Measurements from ENCODE around the gene CDT1.

The CDT1 gene

DNA sequence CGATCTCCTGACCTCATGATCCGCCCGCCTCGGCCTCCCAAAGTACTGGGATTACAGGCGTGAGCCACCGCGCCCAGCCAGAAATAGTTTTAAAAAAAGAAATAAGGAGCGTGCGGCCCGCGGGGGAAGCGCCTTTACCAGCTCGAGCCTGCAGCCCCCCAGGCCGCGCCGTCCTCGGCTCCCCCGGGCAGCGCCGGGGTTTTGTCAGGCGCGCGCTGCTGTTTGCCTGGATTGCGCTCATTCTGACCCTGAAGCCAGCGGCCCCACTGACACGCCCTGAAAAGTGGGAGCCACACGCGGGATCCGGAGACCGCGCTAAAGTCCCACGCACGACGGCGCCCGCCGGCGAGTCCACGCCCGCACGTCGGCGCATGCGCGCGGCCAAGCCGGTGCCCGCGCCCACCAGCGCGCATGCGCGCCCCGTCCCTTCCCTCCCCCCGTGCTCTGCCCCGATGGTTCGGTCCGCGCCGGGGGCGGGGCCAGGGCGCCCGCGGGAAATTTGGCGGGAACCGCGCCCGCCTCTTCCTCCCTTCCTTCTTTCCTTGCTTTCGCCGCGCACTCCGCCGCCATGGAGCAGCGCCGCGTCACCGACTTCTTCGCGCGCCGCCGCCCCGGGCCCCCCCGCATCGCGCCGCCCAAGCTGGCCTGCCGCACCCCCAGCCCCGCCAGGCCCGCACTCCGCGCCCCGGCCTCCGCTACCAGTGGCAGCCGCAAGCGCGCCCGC is at the start of gene CDT1:
CDT1 (plus strand) TSS at position 526 of the 724 bp plus-strand sequence; CDS start at position 569, 43 bp downstream.
- TF ChIP-seq YY1 (IDR thresholded peaks at IDR 0.05; ENCODE audit: insufficient read depth, insufficient read length) (no peak), SUZ12 (IDR thresholded peaks at IDR 0.05; ENCODE audit: extremely low read depth, insufficient read depth, insufficient read length) (no peak), ZNF274 (IDR thresholded peaks at IDR 0.05; ENCODE audit: low read depth, low read length) (no peak)
- peak within 1 kb of the TSS; percentile 98 for H3K9ac ChIP-seq (ENCODE audit: insufficient read length, low read depth)
- no peaks in the 10 kb centered on the region for H3K27me3 ChIP-seq (ENCODE audit: insufficient read depth, insufficient read length)
- H3K36me3 ChIP-seq (ENCODE audit: insufficient read depth, insufficient read length, low read length), result peaks cover 42% of the 10 kb centered on the region
- peak; percentile 63 for DNase-seq (ENCODE audit: low read depth, low spot score)
- H3K4me3 ChIP-seq (ENCODE audit: insufficient read length, low read depth), result peak within 1 kb of the TSS; percentile 87
- H3K4me1 ChIP-seq (ENCODE audit: insufficient read depth, insufficient read length), result peaks cover 25% of the 10 kb centered on the region
- H3K9me3 ChIP-seq (ENCODE audit: insufficient read depth, low read length), result no peaks in the 10 kb centered on the region

- peaks cover 45% of the 10 kb centered on the region for H3K36me3 ChIP-seq (ENCODE audit: insufficient read depth, insufficient read length, low read length)
- peak overlapping the region; percentile 70 for H3K9ac ChIP-seq (ENCODE audit: insufficient read length, low read depth)
- DNase-seq (ENCODE audit: low read depth, low spot score), result no peak
- peaks cover 35% of the 10 kb centered on the region for H3K4me1 ChIP-seq (ENCODE audit: insufficient read depth, insufficient read length)
- TF ChIP-seq ZNF274 (IDR thresholded peaks at IDR 0.05; ENCODE audit: low read depth, low read length), result no peak
- no peak for TF ChIP-seq YY1 (IDR thresholded peaks at IDR 0.05; ENCODE audit: insufficient read depth, insufficient read length)
- no peak for TF ChIP-seq SUZ12 (IDR thresholded peaks at IDR 0.05; ENCODE audit: extremely low read depth, insufficient read depth, insufficient read length)
- H3K27me3 ChIP-seq (ENCODE audit: insufficient read depth, insufficient read length), result peaks cover 5% of the 10 kb centered on the region
- H3K4me3 ChIP-seq (ENCODE audit: insufficient read length, low read depth), result no peak overlapping the region
- no peaks in the 10 kb centered on the region for H3K9me3 ChIP-seq (ENCODE audit: insufficient read depth, low read length)
Measured at GRCh38 chr16:88754109-88754911, 49.3 kb upstream of the CDT1 start.

DNA sequence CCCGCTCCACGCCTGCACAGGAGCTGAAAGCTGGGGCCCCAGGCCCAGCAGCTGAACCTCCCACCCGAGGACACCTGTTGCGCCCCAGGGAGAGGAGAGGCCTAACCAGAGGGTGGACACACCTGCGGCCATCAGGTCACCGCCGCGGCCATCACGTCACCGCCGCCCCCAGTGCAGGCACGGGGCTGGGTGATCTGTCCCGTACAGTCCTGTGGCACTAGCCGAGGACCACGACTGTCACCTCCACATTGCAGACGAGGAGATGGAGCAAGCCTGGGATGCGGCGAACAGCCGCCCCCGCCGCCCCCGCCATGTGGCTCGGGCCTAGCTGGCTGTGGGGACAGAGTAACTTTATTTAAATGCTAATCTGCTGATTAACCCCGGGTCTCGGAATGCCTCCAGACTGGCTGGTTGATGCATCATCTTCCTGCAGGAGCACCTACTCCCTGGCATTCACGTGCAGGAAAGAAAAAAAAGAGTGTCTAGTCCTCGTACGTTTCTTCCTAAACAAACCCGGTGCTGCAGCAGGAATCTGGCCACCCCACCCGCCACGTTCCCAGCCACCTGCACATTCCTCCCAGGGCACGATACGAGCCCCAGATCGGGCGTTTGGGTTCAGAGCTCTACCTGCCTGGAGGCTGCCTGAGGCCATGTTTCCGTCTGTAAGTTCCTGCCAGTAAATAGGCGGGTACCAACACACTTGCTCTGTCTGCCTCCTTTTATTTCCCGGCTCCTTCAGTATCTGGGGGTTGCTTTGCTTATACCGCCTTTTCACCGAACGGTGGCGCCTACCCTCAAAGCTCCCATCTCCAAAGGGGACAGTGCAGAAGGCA is 48.5 kb upstream of the CDT1 start:
- peaks cover 47% of the 10 kb centered on the region for H3K36me3 ChIP-seq (ENCODE audit: insufficient read depth, insufficient read length, low read length)
- DNase-seq (ENCODE audit: low read depth, low spot score), result peak; percentile 50
- H3K9me3 ChIP-seq (ENCODE audit: insufficient read depth, low read length), result no peaks in the 10 kb centered on the region
- H3K4me3 ChIP-seq (ENCODE audit: insufficient read length, low read depth), result no peak overlapping the region
- H3K4me1 ChIP-seq (ENCODE audit: insufficient read depth, insufficient read length), result peaks cover 42% of the 10 kb centered on the region
- peaks cover 5% of the 10 kb centered on the region for H3K27me3 ChIP-seq (ENCODE audit: insufficient read depth, insufficient read length)
- H3K9ac ChIP-seq (ENCODE audit: insufficient read length, low read depth), result peak overlapping the region; percentile 70
- no peak for TF ChIP-seq ZNF274 (IDR thresholded peaks at IDR 0.05; ENCODE audit: low read depth, low read length)
- TF ChIP-seq SUZ12 (IDR thresholded peaks at IDR 0.05; ENCODE audit: extremely low read depth, insufficient read depth, insufficient read length), result no peak
- TF ChIP-seq YY1 (IDR thresholded peaks at IDR 0.05; ENCODE audit: insufficient read depth, insufficient read length), result no peak

DNA sequence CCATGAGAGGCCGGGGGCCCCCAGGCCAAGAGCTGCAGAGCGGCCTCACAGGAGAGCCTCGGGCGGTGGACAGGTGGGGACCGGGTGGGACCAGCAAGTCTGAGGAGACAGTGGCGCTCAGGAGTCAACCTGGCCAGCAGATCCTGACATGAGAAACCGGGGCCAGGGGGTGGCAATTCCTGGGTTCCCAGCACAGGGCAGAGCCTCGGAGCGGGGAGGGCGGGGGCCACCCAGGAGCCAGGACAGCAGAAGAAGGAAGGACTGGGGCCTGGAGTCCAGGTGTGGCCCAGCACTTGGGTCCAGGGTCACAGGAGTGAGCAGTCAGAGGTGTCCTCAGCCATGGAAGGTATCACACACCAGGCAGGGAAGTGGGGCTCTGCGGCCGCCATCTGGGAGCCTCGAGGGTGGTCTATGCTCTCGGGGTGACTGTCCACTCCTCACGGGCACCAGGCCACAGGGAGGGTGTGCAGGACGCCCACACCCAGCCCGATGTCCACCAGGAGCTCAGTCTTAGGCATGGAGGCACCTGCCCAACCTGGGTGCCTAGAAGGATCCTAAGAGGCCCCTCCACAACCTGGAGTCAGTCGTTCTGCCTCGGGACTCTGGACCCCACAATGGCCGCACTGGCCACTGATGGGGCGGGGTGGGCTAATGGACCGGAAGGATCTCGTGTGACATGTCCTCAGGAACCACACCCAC is 47.7 kb upstream of the CDT1 start:
- Histone ChIP-seq H3K4me3 (ENCODE audit: insufficient read length, low read depth) (no peak overlapping the region), H3K27me3 (ENCODE audit: insufficient read depth, insufficient read length) (peaks cover 5% of the 10 kb centered on the region), H3K36me3 (ENCODE audit: insufficient read depth, insufficient read length, low read length) (peaks cover 50% of the 10 kb centered on the region), H3K9ac (ENCODE audit: insufficient read length, low read depth) (peak overlapping the region; percentile 70), H3K4me1 (ENCODE audit: insufficient read depth, insufficient read length) (peaks cover 42% of the 10 kb centered on the region), H3K9me3 (ENCODE audit: insufficient read depth, low read length) (no peaks in the 10 kb centered on the region)
- TF ChIP-seq ZNF274 (IDR thresholded peaks at IDR 0.05; ENCODE audit: low read depth, low read length), result no peak
- TF ChIP-seq SUZ12 (IDR thresholded peaks at IDR 0.05; ENCODE audit: extremely low read depth, insufficient read depth, insufficient read length), result no peak
- no peak for TF ChIP-seq YY1 (IDR thresholded peaks at IDR 0.05; ENCODE audit: insufficient read depth, insufficient read length)
- DNase-seq (ENCODE audit: low read depth, low spot score), result no peak

DNA sequence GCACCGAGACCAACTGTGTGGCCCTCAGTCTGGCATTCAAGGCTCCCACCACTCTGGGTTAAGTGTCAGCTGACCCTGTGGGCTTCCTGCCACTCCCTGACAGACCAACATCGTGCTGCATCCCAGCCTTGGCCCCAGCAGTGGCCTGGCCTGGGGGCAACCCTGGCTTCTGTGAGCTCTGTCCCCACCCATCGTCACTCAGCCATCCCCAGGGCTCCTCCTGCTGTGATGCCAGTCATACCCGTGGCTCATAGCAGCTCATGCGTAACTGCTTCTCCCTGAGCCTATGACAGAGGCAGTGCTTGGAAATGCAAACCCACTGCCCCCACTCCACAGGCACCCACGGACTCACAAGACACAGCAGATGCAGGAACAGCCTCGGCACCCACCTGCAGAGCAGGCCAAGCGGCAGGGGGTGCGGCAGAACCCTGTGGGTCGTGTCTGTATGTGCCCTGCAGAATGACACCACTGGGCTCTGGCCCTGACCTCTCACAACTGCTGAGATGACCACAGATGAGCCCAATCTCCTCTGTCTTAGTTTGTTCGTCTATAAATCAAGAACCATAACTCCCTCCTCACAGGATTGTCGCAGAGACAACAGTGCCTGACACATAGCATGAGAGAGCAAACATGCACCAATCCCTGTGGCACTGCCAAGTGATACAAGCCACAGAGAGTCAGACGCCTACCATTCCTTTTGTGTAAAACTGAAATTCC is 45.2 kb upstream of the CDT1 start:
- TF ChIP-seq SUZ12 (IDR thresholded peaks at IDR 0.05; ENCODE audit: extremely low read depth, insufficient read depth, insufficient read length) (no peak), ZNF274 (IDR thresholded peaks at IDR 0.05; ENCODE audit: low read depth, low read length) (no peak), YY1 (IDR thresholded peaks at IDR 0.05; ENCODE audit: insufficient read depth, insufficient read length) (no peak)
- no peak for DNase-seq (ENCODE audit: low read depth, low spot score)
- Histone ChIP-seq H3K9me3 (ENCODE audit: insufficient read depth, low read length) (no peaks in the 10 kb centered on the region), H3K36me3 (ENCODE audit: insufficient read depth, insufficient read length, low read length) (peaks cover 49% of the 10 kb centered on the region), H3K4me1 (ENCODE audit: insufficient read depth, insufficient read length) (peaks cover 56% of the 10 kb centered on the region), H3K9ac (ENCODE audit: insufficient read length, low read depth) (no peak overlapping the region), H3K4me3 (ENCODE audit: insufficient read length, low read depth) (no peak overlapping the region), H3K27me3 (ENCODE audit: insufficient read depth, insufficient read length) (peaks cover 13% of the 10 kb centered on the region)

DNA sequence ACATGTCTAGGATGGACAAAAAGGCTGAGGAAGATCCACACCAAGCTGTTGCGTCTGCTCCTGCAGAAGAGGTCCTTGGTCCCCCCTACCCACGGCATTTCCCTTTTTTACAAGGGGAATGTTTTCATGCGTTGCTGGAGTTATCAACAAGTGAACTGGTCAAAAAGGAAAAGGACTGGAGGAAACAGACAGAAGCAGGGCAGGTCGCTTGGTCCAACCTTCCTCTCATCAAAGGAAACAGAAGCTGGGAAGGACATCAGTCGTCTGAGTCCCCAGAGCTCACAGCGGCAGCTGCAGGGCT is 44.7 kb upstream of the CDT1 start:
- no peak overlapping the region for H3K9ac ChIP-seq (ENCODE audit: insufficient read length, low read depth)
- no peak for TF ChIP-seq SUZ12 (IDR thresholded peaks at IDR 0.05; ENCODE audit: extremely low read depth, insufficient read depth, insufficient read length)
- TF ChIP-seq ZNF274 (IDR thresholded peaks at IDR 0.05; ENCODE audit: low read depth, low read length), result no peak
- no peak for TF ChIP-seq YY1 (IDR thresholded peaks at IDR 0.05; ENCODE audit: insufficient read depth, insufficient read length)
- peaks cover 45% of the 10 kb centered on the region for H3K36me3 ChIP-seq (ENCODE audit: insufficient read depth, insufficient read length, low read length)
- no peak overlapping the region for H3K4me3 ChIP-seq (ENCODE audit: insufficient read length, low read depth)
- no peak for DNase-seq (ENCODE audit: low read depth, low spot score)
- H3K27me3 ChIP-seq (ENCODE audit: insufficient read depth, insufficient read length), result peaks cover 13% of the 10 kb centered on the region
- peaks cover 60% of the 10 kb centered on the region for H3K4me1 ChIP-seq (ENCODE audit: insufficient read depth, insufficient read length)
- H3K9me3 ChIP-seq (ENCODE audit: insufficient read depth, low read length), result no peaks in the 10 kb centered on the region

Data from NT2/D1 (cell line).